GM18867 (cell line): ENCODE measurements around the gene ADGRD1.

Experiments used
- ATAC-seq: cut with Tn5 transposase; IDR thresholded peaks from one replicate; pipeline ENCODE4 v1.9.1; 2021; ENCODE audit warnings: mild to moderate bottlenecking, moderate library complexity; ENCODE audit not compliant: unreplicated experiment

ADGRD1 gene

GRCh38 chr12:130965214-130965613 lies 11.5 kb downstream of the ADGRD1 start:
- ATAC-seq = no peak

- ATAC-seq = no peak
Observed at GRCh38 chr12:130965668-130966067, 12.0 kb downstream of the ADGRD1 start.

GRCh38 chr12:130966443-130967030 lies 12.8 kb downstream of the ADGRD1 start:
- ATAC-seq = no peak

DNA sequence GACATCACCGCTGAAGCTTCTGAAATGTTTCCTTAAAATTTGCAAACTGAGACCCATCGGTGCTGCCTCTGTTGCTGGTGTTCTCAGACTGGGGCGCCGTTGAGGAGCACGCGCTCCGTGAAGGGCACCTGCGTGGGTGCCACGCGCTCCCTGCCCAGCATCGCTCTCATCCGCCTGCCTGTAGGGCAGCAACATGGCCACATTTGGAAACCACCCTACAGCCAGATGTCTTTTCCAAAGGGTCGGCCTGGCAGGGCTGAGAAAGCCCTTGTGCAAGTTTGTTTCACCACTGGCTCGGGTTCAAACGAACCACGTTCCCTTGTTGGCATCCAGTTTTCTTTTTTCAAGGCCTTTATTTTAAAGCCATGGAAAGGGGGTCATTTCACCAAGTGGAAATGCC lies 13.9 kb downstream of the ADGRD1 start:
- no peak for ATAC-seq

- ATAC-seq = no peak
Observed at GRCh38 chr12:130968611-130969010, 14.9 kb downstream of the ADGRD1 start.

- ATAC-seq = no peak
Observed at GRCh38 chr12:130969223-130969622, 15.5 kb downstream of the ADGRD1 start.

- ATAC-seq = no peak
Observed at GRCh38 chr12:130970165-130970907, 16.6 kb downstream of the ADGRD1 start.

DNA sequence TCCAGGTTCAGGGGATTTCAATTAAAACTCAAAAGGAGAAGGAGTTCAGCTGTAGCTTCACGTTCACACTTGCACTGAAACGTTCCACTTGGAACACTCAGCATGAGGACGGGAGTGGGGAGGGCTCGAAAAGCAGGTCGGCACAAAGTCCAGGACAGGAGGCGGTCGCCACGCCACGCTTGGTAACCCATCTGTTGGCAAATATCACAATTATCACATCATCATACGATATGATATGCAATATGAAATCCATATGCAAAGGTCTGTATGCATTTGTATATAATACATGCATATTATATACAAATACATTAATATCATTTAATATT lies 17.2 kb downstream of the ADGRD1 start:
- ATAC-seq = no peak

DNA sequence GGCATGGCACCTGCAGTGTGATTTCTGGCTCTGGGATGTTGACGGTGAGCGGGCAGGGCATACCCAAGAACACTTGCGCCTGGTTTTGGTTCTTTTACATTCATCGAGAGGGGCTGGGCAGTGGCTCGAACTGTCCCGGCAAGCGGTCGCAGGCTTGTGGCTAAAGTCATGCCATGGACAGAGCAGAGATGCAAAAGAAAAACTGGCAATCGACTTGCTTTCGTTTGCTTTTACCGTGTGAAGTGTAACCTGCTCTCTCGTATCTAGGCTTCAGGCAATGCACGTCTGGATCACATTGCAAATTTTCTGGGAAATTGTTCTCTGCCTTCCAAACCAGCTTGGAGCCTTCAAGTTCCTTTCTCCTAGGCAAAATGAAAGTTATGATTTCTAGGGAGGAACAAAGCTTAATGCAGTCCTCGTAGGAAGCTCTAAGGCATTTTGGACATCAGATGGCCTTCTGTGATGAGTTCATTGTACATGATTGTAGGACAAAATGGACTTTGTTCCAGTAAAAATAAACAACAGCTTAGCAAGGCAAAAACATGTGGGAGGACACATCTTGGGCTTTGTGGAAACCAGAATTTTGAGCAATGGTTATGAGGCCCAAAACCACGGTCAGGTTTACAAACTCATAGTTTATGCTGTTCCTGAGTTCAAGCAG lies 18.3 kb downstream of the ADGRD1 start:
- ATAC-seq = no peak

DNA sequence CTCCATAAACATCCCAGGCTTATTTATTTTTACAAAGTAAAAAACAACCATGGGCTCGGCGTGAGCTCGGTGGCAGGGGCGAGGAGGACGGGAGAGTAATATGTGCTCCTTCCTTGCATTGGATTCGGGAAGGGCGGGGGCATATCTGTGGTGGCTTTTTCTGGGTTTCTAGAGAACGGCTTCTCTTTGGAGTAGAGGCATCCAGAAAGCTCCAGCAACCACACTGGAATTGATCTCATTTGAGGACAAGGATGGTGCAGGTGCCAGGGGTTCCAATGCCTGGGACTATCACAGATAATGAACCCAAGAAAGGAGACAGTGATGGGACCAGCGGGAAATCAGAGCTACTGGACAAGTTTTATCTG lies 18.9 kb downstream of the ADGRD1 start:
- no peak for ATAC-seq

- no peak for ATAC-seq
Observed at GRCh38 chr12:130973109-130973508, 19.4 kb downstream of the ADGRD1 start.

DNA sequence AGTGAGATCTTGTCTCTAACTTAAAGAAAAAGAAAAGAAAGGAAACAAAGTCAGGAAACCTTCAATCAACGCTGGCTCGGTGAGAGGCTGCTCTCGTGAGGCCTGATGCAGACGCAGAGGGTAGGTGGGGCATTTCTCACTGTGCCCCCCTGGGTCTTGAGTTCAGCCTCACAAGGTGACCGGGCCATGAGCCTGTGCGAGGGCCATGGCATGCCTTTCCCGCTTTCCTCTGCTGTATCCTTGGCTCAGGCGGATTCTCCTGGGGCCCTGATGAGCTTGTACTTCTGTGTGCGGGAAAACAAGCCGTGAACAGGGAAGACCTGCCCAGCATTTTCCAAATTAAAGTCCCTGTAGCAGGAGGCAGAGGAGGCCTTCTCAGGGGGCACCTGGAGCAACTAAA lies 20.2 kb downstream of the ADGRD1 start:
- no peak for ATAC-seq

DNA sequence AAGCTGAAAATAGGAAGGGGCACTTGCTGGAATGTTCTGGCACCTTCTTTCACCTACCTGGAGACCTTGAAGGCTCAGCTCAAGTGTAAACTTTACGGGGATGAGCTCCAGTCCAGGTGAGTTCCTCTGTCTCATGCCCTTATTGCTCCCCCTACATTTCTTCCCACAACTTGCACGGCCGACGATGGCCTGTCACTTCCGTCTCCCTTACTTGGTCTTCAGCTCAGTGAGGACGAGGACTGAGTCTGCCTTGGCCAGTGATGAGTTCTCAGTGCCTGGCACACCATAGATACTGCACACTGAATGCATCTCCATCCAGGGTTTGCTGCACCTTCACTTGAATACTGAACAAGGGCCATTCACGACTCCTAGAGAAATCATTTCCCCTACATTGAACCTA lies 21.4 kb downstream of the ADGRD1 start:
- no peak for ATAC-seq

DNA sequence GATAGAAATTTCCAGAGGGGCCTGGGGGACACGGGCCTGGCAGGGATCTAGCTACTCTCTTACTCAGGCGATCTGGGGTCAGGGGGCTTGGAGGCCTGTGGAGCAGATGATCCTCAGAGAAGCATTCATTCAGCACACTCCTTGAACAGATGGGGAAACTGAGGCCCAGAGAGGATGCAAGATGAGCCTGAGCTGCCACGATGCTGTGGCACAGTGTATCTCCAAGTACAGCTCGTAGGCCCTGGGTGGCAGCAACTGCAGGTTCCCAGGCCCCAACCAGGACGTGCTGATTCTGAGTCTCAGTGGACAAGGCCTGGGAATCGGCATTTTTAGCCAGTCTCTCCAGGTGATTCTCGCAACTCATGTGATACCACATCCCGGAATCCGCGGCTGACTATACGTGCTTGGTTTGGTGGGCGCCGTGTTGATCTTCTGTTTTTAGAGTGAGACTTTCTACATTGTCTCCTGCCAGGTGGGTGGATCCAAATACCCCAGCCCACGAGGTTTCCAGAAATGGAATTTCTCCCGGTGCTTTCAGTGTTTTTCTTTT lies 22.5 kb downstream of the ADGRD1 start:
- ATAC-seq = no peak

DNA sequence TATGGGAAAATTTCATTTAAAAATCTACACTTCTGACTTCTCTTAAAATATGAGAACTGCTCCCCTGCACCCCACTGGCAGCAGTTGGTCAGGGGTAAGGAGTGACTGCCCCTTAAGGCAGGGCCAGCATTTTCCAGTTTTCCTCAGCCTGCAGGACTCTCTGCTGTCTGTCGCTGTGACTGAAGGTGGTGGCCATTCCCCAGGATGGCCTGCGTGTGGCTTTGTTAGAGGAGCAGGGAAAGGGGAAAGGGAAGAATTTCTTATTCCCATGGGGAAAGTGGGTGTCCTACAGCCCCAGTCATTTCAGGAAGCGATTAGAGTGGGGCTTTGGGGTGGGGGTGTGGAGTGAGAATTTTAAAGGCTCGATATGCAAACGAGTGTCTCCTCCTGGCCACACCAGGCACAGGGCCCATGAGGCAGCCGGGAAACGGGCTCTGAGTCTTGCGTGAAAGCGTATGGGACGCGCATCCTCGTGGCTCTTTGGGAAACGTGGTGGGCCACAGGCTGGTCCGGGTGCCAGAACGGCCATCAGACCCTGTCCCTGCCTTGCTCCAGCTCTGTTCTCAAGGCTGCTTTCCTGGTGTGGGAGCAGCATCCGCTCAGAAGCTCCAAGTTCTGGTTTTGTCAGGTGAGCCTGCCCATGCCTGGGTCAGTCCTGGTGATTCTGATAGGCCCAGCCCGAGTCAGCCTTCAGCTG lies 23.5 kb downstream of the ADGRD1 start:
- no peak for ATAC-seq

DNA sequence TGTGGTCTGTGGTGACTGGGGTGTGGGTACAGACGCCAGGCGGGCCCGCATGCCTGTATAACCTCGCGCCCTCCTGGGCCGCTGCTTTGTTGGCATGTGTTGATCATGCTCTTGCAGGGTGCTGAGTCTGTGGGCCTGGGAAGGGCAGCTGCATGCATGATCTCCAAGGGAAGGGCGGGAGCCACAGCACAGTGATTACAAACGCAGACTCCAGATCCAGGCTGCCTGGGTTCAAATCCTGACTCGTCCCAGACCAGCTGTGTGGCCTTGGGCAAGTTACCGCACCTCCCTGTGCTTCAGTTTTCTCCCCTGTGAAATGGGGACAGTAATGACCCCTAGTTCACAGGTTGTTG lies 24.0 kb downstream of the ADGRD1 start:
- ATAC-seq = no peak

- ATAC-seq = no peak
Observed at GRCh38 chr12:130978785-130979184, 25.1 kb downstream of the ADGRD1 start.

GRCh38 chr12:130981074-130981742 lies 27.5 kb downstream of the ADGRD1 start:
- ATAC-seq = no peak

- ATAC-seq = no peak
Observed at GRCh38 chr12:130981911-130982310, 28.2 kb downstream of the ADGRD1 start.

- ATAC-seq = no peak
Observed at GRCh38 chr12:130982565-130983225, 29.0 kb downstream of the ADGRD1 start.
